ENCODE measurements around the gene ARIH2. TPM values are rescaled to one million over a fixed set of nuclear protein-coding genes. Genes with fewer than 3 reads are reported as not detected.
A peak's percentile ranks its signal among the peaks of the same experiment; 100 is the strongest.

ARIH2 gene
- total RNA-seq, 4 donors from 2014 or later = 118 to 176 (median 143) TPM

DNA sequence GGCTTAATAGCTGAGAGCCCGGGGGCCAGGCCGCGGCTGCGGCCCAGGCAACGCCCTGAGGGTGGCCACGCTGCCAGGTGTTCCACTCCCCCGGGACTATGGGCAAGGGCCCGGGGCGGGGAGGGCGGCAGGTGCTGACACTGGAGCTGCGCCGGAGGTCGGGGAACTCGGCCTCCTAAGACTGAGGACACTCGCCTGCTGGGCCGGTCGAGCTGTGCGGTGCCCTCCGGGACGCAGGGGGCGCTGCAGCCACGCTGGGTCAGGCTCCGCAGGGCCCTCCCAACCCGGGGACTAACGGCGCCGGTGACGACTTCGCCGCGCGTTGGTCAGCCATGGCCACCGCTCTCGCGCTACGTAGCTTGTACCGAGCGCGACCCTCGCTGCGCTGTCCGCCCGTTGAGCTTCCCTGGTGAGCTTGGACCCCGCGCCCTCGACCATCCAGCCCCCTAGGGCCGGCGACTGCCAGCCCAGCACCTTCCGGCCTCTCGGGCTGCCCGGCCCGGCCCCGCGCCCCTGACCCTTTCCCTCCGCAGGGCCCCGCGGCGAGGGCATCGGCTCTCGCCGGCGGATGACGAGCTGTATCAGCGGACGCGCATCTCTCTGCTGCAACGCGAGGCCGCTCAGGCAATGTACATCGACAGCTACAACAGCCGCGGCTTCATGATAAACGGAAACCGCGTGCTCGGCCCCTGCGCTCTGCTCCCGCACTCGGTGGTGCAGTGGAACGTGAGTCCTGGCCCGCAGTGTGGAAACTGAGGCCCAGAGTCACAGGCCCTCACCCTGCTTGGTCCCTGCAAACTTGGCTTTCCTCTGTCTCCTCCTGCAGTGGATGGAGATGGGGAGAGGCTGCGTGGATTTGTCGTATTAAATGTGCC lies 103.4 kb downstream of the ARIH2 start, which contains the start of gene NDUFAF3:
NDUFAF3 (plus strand) TSS at position 309 of the 875 bp plus-strand sequence; CDS start at position 333, 24 bp downstream.
- H3K27ac ChIP-seq = peak within 1 kb of the TSS; percentile 97 to 100 (median 98)
- peak in 1 of 2 donors; percentile 87 for TF ChIP-seq POLR2A (IDR thresholded peaks at IDR 0.05)
- TF ChIP-seq, protein P1, sequence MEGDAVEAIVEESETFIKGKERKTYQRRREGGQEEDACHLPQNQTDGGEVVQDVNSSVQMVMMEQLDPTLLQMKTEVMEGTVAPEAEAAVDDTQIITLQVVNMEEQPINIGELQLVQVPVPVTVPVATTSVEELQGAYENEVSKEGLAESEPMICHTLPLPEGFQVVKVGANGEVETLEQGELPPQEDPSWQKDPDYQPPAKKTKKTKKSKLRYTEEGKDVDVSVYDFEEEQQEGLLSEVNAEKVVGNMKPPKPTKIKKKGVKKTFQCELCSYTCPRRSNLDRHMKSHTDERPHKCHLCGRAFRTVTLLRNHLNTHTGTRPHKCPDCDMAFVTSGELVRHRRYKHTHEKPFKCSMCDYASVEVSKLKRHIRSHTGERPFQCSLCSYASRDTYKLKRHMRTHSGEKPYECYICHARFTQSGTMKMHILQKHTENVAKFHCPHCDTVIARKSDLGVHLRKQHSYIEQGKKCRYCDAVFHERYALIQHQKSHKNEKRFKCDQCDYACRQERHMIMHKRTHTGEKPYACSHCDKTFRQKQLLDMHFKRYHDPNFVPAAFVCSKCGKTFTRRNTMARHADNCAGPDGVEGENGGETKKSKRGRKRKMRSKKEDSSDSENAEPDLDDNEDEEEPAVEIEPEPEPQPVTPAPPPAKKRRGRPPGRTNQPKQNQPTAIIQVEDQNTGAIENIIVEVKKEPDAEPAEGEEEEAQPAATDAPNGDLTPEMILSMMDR (IDR thresholded peaks at IDR 0.05 in 4 of 5, conservative IDR thresholded peaks at IDR 0.05 in 1 of 5) = peak; percentile 96 to 99 (median 99)
- H3K27me3 ChIP-seq = no peaks in the 10 kb centered on the region
- peaks cover 0 to 40% of the 10 kb centered on the region in 2 donors for H3K36me3 ChIP-seq
- in situ Hi-C loops (cut with MboI; ENCODE audit: low sequenced_read_pairs in 4 of 4) = no loop called here
- peak; percentile 76 to 79 for ATAC-seq
- peaks cover 42 to 51% of the 10 kb centered on the region in 2 donors for H3K4me1 ChIP-seq
- intact Hi-C loops (cut with DNase I; ENCODE audit: low total_unique reads) = loop anchor here (1.0 to 5.0 kb wide), 4 partner anchors 15 to 650 kb away; partner anchors contain the start of genes APEH, LAMB2, QRICH1 and WDR6
- peak; percentile 91 to 95 for DNase-seq
- peak within 1 kb of the TSS; percentile 77 to 97 (median 90) for H3K4me3 ChIP-seq
- H3K9me3 ChIP-seq = no peaks in the 10 kb centered on the region

DNA sequence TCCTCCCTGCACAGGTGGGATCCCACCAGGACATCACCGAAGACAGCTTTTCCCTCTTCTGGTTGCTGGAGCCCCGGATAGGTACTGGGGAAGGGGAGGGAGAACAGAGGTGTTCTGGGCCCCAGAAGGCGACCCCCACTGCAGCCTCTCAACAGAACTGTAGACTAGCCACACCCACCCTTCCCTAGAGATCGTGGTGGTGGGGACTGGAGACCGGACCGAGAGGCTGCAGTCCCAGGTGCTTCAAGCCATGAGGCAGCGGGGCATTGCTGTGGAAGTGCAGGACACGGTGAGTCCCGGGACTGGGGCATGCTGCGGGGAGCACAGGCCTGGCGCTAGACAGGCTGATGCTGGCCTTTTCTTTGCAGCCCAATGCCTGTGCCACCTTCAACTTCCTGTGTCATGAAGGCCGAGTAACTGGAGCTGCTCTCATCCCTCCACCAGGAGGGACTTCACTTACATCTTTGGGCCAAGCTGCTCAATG lies 104.1 kb downstream of the ARIH2 start:
- H3K36me3 ChIP-seq = peaks cover 0 to 47% of the 10 kb centered on the region in 2 donors
- in situ Hi-C loops (cut with MboI; ENCODE audit: low sequenced_read_pairs in 4 of 4) (no loop called here), intact Hi-C loops (cut with DNase I; ENCODE audit: low total_unique reads) (loop anchor here (5.0 kb wide), 2 partner anchors 110 to 650 kb away; partner anchors contain the start of genes APEH and LAMB2)
- H3K27me3 ChIP-seq = no peaks in the 10 kb centered on the region
- H3K4me1 ChIP-seq = peaks cover 36 to 50% of the 10 kb centered on the region in 2 donors
- peak overlapping the region; percentile 97 to 100 (median 98) for H3K27ac ChIP-seq
- ATAC-seq (no peak), DNase-seq (no peak)
- peak overlapping the region; percentile 77 to 97 (median 90) for H3K4me3 ChIP-seq
- no peaks in the 10 kb centered on the region for H3K9me3 ChIP-seq
- TF ChIP-seq, protein P1 (IDR thresholded peaks at IDR 0.05 in 4 of 5, conservative IDR thresholded peaks at IDR 0.05 in 1 of 5) = no peak
- no peak for TF ChIP-seq POLR2A (IDR thresholded peaks at IDR 0.05)

DNA sequence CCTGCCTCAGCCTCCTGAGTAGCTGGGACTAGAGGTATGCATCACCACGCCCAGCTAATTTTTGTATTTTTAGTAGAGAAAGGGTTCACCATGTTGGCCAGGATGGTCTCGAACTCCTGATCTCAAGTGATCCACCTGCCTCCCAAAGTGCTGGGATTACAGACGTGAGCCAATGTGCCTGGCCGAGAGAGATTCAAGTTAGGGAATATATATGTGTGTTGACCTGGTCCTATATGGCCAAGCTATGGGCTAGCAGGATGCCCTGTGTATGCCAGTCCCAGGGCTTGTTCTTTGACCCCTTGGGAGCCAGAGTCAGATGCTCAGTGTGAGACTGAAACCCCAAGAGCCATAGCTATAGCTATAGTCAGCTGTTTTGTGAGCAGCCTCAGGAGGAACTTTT lies 105.1 kb downstream of the ARIH2 start:
- Histone ChIP-seq H3K27ac (peak overlapping the region in 1 of 4 donors; percentile 100), H3K4me3 (no peak overlapping the region), H3K36me3 (peaks cover 0 to 52% of the 10 kb centered on the region in 2 donors), H3K9me3 (no peaks in the 10 kb centered on the region), H3K27me3 (no peaks in the 10 kb centered on the region), H3K4me1 (peaks cover 46 to 57% of the 10 kb centered on the region in 2 donors)
- no peak for ATAC-seq
- in situ Hi-C loops (cut with MboI; ENCODE audit: low sequenced_read_pairs in 4 of 4) = no loop called here
- DNase-seq = no peak
- TF ChIP-seq, protein P1 (IDR thresholded peaks at IDR 0.05 in 4 of 5, conservative IDR thresholded peaks at IDR 0.05 in 1 of 5) = no peak
- TF ChIP-seq POLR2A (IDR thresholded peaks at IDR 0.05) = no peak
- intact Hi-C loops (cut with DNase I; ENCODE audit: low total_unique reads) = loop anchor here (5.0 kb wide), 2 partner anchors 109 to 649 kb away; partner anchors contain the start of genes APEH and LAMB2

DNA sequence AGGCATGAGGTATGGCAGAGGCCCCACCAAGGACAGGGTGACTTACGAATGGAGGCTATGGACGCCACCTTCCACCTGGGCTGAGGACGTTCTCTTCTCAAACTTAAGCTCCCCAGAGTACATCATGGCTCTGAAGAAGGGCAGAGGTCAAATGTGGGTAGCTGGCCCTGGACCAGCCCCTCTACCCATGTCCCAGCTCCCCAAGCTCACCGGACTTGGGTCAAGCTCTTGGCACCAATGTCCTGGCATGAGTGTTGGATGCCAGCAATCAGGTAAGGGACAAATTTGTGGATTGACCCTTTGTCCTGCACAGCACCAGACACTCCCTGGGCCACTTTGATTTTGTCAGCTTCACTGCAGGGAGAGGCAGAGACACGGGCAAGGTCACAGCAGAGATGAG lies 105.8 kb downstream of the ARIH2 start:
- no peaks in the 10 kb centered on the region for H3K27me3 ChIP-seq
- TF ChIP-seq POLR2A (IDR thresholded peaks at IDR 0.05) = no peak
- TF ChIP-seq, protein P1 (IDR thresholded peaks at IDR 0.05 in 4 of 5, conservative IDR thresholded peaks at IDR 0.05 in 1 of 5) = no peak
- in situ Hi-C loops (cut with MboI; ENCODE audit: low sequenced_read_pairs in 4 of 4) (no loop called here), intact Hi-C loops (cut with DNase I; ENCODE audit: low total_unique reads) (loop anchor here (5.0 kb wide), 2 partner anchors 108 to 648 kb away; partner anchors contain the start of genes APEH and LAMB2)
- peaks cover 0 to 52% of the 10 kb centered on the region in 2 donors for H3K36me3 ChIP-seq
- H3K4me3 ChIP-seq = no peak overlapping the region
- DNase-seq (no peak), ATAC-seq (no peak)
- peaks cover 40 to 54% of the 10 kb centered on the region in 2 donors for H3K4me1 ChIP-seq
- H3K9me3 ChIP-seq = no peaks in the 10 kb centered on the region
- peak overlapping the region in 1 of 4 donors; percentile 96 for H3K27ac ChIP-seq

All from gastrocnemius medialis (tissue), 4 donors.